Loucy (cell line): Measurements from ENCODE around the gene OR1S1.

Experiments
- CTCF ChIP-seq: fragments of 200-600 bp; sonication (generic); conservative IDR thresholded peaks from 2 replicates; pipeline ENCODE4 v1.5.1; 2014; ENCODE audit warnings: mild to moderate bottlenecking, antibody characterized with exemption, low read length
- EZH2phosphoT487 ChIP-seq: fragments of 200-600 bp; IDR thresholded peaks from 2 replicates; pipeline ENCODE4 v1.6.1; 2018; ENCODE audit warnings: antibody characterized with exemption, mild to moderate bottlenecking, moderate library complexity, borderline replicate concordance

GRCh38 chr11:58186938-58187337 lies 25.6 kb upstream of the OR1S1 start:
- TF ChIP-seq CTCF (no peak), EZH2phosphoT487 (no peak)
